SK-N-SH treated with all-trans-retinoic acid at 6 μM for 48 hours (cell line): ENCODE results near the gene MED26.

Experiments used
- CSDC2 ChIP-seq: fragments of 250-450 bp; sonication (Bioruptor Pico); IDR thresholded peaks from 2 replicates; pipeline ENCODE4 v1.5.0; 2020; ENCODE audit warnings: mild to moderate bottlenecking, moderate library complexity
- ESRRG ChIP-seq: fragments of 250-450 bp; sonication (Bioruptor Pico); IDR thresholded peaks from 2 replicates; pipeline ENCODE4 v1.6.1; 2021; ENCODE audit warnings: mild to moderate bottlenecking
- ISL1 ChIP-seq: fragments of 250-450 bp; sonication (Bioruptor Pico); IDR thresholded peaks from 2 replicates; pipeline ENCODE4 v2.1.2; 2022; ENCODE audit warnings: mild to moderate bottlenecking, moderate library complexity
- PATZ1 ChIP-seq: fragments of 250-450 bp; sonication (Bioruptor Pico); IDR thresholded peaks from 2 replicates; pipeline ENCODE4 v1.8.0; 2020; ENCODE audit warnings: mild to moderate bottlenecking, moderate library complexity, borderline replicate concordance
- POU6F1 ChIP-seq: fragments of 250-450 bp; sonication (Bioruptor Pico); IDR thresholded peaks from 2 replicates; pipeline ENCODE4 v1.8.0; 2021; ENCODE audit warnings: low read depth, mild to moderate bottlenecking, moderate library complexity, borderline replicate concordance
- ZC3H10 ChIP-seq: fragments of 250-450 bp; sonication (Bioruptor Pico); IDR thresholded peaks from 2 replicates; pipeline ENCODE4 v1.5.1; 2021; ENCODE audit warnings: mild to moderate bottlenecking, moderate library complexity
- ZNF70 ChIP-seq: fragments of 450-650 bp; formaldehyde crosslinking; IDR thresholded peaks from 2 replicates; pipeline ENCODE4 v1.5.0; 2020; ENCODE audit warnings: mild to moderate bottlenecking, moderate library complexity
- TF ChIP-seq, protein P1 (sequence below): fragments of 250-450 bp; sonication (Bioruptor Pico); IDR thresholded peaks from 2 replicates; pipeline ENCODE4 v1.5.1; 2020; ENCODE audit warnings: low read depth, mild to moderate bottlenecking, moderate library complexity
- TF ChIP-seq, protein P2 (sequence below): fragments of 250-450 bp; sonication (Bioruptor Pico); IDR thresholded peaks from 2 replicates; pipeline ENCODE4 v1.5.1; 2021; ENCODE audit warnings: mild to moderate bottlenecking, moderate library complexity

DNA sequence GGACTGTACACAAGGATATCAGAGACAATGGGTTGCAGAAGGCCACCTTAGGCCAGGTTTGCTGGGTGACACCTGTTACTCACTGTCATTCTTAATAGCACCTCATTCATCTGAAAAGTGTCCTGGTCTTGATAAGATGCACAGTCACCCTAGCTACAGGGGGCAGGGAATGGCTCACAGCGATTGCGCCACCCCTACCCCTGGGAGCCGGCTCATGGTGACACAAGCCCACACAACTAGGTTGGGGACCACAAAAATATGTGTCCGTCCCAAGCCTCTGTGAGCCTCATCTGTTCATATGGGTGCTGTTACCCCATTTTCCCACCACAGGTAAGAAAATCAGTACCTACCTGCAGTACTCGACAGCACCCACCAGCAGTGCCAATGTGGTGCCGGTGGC lies 23.4 kb downstream of the MED26 start:
- TF ChIP-seq ZNF70 (CRISPR knock-in tag) (no peak), CSDC2 (CRISPR knock-in tag) (no peak), PATZ1 (no peak), ZC3H10 (CRISPR knock-in tag) (no peak), POU6F1 (CRISPR knock-in tag) (no peak), ESRRG (no peak), ISL1 (CRISPR knock-in tag) (no peak)
- TF ChIP-seq, protein P1, sequence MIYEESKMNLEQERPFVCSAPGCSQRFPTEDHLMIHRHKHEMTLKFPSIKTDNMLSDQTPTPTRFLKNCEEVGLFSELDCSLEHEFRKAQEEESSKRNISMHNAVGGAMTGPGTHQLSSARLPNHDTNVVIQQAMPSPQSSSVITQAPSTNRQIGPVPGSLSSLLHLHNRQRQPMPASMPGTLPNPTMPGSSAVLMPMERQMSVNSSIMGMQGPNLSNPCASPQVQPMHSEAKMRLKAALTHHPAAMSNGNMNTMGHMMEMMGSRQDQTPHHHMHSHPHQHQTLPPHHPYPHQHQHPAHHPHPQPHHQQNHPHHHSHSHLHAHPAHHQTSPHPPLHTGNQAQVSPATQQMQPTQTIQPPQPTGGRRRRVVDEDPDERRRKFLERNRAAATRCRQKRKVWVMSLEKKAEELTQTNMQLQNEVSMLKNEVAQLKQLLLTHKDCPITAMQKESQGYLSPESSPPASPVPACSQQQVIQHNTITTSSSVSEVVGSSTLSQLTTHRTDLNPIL (CRISPR knock-in tag), result no peak
- TF ChIP-seq, protein P2, sequence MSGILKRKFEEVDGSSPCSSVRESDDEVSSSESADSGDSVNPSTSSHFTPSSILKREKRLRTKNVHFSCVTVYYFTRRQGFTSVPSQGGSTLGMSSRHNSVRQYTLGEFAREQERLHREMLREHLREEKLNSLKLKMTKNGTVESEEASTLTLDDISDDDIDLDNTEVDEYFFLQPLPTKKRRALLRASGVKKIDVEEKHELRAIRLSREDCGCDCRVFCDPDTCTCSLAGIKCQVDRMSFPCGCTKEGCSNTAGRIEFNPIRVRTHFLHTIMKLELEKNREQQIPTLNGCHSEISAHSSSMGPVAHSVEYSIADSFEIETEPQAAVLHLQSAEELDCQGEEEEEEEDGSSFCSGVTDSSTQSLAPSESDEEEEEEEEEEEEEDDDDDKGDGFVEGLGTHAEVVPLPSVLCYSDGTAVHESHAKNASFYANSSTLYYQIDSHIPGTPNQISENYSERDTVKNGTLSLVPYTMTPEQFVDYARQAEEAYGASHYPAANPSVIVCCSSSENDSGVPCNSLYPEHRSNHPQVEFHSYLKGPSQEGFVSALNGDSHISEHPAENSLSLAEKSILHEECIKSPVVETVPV (CRISPR knock-in tag), result no peak
